CMK (cell line): ENCODE results near the gene TTC13.

Source experiments
- DNase-seq: peaks from one replicate; pipeline ENCODE4 v3.0.0-alpha.2; 2010; ENCODE audit warnings: low read depth

Gene TTC13

DNA sequence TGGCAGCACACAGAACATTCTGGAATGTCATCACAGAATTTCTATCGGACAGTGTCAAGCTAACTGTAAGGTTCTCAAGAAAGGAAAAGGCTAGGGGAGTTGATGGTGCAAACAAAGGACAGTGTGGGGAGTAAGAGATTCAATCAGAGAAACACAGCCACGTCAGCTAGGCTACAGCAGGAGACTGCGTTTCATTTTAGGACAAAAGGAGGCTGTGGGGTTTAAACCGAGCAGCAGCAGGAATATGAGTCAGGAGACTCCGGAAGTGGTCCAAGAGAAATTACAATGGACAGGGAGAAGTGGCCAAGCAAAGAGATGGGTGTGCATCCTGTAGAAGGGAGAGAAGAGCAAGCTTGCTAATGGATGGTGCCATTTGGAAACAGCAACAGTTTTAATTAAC lies 72.9 kb downstream of the TTC13 start:
- DNase-seq, result no peak

- no peak for DNase-seq
Measured at GRCh38 chr1:230902349-230902923, 76.2 kb downstream of the TTC13 start.

GRCh38 chr1:230901671-230902070 lies 77.0 kb downstream of the TTC13 start:
- DNase-seq, result no peak

DNA sequence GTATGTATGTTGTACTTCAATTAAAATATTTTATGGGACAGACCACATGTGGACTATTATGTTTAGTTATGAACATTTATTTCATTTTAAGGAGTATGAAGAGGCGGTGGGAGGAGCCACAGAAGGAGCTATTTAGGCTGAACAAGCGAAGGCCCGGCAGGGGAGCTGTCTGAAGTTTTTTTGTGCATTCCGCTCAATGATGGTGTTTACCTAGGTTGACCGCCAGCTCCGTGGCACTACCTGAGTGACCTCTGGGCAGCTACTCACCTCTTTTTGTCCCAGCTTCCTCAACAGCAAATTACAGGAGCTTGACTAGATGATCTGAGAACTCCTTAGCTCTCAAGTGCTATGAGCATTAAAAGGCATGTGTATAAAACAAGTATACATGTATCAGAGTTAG lies 77.7 kb downstream of the TTC13 start:
- DNase-seq, result no peak

- DNase-seq, result no peak
Measured at GRCh38 chr1:230899841-230900251, 78.8 kb downstream of the TTC13 start.

- DNase-seq, result no peak
Measured at GRCh38 chr1:230898748-230899147, 79.9 kb downstream of the TTC13 start.

DNA sequence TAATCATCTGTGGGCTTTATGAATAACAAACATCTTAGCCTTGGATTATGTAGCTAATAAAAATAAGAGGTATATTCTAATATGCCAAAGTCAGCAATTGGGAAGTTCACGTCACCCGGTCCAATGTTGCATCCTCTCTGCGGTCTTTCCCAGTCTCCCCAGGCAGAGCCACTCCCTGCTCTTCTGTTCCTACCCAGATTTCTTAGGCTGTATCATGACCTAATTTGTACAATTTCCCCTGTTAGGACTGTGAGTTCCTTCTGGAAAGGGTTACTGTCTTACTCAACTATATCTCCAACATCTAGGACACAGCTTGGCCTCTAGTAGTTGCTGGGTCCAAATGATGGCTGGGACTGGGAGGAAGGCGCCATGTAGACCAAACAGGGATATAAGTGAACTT lies 80.5 kb downstream of the TTC13 start:
- no peak for DNase-seq

- no peak for DNase-seq
Measured at GRCh38 chr1:230896779-230897178, 81.9 kb downstream of the TTC13 start.

DNA sequence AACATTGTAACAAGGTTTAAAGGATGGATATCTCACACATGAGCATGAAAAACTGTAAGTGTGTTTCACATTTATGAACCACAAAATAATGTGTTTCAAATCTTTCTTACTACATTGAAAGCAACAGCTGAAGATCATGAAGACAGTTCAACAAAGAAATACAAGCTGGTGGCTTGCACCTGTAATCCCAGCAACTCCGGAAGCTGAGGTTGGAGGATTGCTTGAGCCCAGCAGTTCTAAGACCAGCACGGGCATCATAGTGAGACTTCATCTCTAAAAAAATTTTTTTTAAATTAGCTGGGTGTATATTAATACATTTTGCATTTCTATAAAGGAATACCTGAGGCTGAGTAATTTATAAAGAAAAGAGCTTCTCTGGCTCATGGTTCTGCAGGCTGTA lies 83.2 kb downstream of the TTC13 start:
- DNase-seq, result no peak

- no peak for DNase-seq
Measured at GRCh38 chr1:230894664-230895063, 84.0 kb downstream of the TTC13 start.

- no peak for DNase-seq
Measured at GRCh38 chr1:230894032-230894431, 84.6 kb downstream of the TTC13 start.

DNA sequence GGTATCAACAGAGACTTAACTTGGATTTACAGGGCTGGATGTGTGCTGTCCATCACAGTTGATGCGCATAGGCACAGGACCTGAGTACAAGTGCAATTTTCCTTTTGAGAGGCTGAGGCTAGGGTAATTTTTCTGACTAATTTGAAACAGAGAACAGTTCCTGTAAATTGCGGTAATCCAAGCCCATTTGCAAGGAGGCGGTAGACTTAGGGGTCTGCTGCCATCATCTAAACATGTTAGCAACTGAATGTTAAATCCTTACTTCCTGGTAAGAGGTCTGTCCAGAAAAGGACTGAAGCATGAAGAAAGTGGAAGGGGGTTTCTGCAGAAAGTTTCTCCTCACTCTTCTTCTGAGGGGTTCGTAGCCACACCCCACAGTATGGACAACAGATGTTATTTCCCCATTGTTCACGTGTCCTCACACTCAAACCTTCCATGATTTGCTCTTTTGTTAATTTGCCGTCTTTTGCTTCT lies 86.6 kb downstream of the TTC13 start:
- DNase-seq, result no peak

DNA sequence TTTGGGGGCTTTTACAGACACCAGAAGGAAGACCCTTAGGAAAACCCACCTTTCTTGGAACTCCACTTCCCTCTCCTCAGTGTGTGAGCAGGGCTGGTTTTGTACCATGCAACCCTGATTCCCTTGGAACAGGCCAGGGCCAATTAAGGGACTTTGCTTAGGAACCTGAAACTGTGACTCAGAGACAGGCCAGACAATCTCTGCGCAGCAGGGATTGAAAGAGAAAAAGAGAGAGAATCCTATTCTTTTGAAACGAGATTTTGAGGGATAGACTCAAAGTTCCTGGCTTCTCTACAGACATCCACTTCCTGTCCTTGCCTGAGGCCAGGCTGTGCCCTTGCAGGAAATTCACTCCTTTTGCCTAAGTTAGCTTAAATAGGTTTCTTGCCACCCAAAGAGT lies 87.2 kb downstream of the TTC13 start:
- no peak for DNase-seq

- no peak for DNase-seq
Measured at GRCh38 chr1:230884646-230885045, 94.0 kb downstream of the TTC13 start.

GRCh38 chr1:230883967-230884366 lies 94.7 kb downstream of the TTC13 start:
- DNase-seq, result no peak

GRCh38 chr1:230879778-230880177 lies 98.9 kb downstream of the TTC13 start:
- no peak for DNase-seq

DNA sequence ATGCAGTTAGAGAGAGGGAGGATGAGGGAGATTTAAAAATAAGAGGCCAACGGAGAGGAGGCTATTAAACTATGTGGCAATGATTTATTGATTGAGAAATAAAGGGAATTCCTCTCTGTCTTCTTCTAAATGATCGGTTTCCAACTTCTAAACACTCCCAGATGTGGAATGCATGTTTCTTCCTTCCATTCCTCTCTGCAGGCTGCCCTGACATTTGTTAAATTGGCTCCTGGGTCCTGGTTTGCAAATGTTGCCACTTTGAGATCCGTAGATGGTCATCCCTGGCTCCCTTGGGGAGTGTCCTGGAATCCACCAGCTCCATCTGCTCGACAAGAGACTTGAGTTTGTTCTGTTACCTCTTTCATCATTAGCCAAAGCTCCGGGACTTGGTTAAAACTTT lies 100.1 kb downstream of the TTC13 start:
- no peak for DNase-seq

DNA sequence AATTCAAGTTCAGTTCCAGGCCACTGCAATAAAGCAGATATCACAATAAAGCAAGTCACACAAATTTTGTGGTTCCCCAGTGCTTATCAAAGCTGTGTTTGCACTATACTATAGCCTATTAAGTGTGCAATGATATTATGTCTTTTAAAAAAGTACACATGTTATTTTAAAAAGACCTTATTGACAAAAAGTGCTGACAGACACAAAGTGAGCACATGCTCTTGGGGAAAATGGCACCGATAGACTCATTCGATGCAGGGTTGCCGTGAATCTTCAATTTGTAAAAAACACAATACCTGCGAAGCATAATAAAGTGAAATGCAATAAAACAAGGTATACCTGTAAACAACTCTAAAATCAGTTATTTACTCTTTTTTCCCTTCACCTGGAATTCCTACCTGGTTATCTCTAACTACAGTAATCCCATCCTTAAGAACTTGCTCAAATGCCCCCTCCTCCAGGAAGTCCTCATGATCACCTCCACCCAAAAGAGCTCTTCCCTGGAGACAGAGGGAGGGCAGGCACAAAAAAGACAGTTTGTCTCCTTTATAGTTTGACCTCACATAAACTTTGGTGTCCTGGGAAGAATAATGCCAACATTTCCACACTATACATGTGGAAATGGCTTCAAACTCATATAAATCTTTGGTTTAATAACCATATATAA lies 100.6 kb downstream of the TTC13 start:
- no peak for DNase-seq

- no peak for DNase-seq
Measured at GRCh38 chr1:230877146-230877923, 101.3 kb downstream of the TTC13 start.

GRCh38 chr1:230876660-230877059 lies 102.0 kb downstream of the TTC13 start:
- DNase-seq, result no peak

- no peak for DNase-seq
Measured at GRCh38 chr1:230875370-230875769, 103.3 kb downstream of the TTC13 start.

DNA sequence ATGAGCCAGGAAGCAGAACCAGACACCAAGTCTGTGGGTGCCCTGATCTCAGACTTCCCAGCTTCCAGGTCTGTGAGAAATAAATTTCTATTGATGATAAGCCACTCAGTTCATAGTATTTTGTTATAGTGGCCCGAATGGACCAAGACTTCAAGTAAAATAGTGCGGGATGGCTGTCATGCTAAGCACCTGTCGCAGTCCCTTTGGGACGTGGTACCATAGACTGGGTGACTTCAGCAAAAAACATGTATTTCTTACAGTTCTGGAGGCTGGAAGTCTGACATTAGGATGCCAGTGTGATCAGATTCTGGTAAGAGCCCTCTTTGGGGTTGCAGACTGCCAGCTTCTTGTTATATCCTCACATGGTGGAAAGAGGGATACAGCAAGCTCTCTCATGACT lies 107.7 kb downstream of the TTC13 start:
- no peak for DNase-seq

GRCh38 chr1:230869500-230869899 lies 109.2 kb downstream of the TTC13 start:
- no peak for DNase-seq
